OCI-LY1 (cell line): Measurements from ENCODE around the gene C22orf39.

Source experiments
- CTCF ChIP-seq: fragments of 200-600 bp; sonication (generic), shearing (Covaris generic); IDR thresholded peaks from 2 replicates; pipeline ENCODE4 v1.5.1; 2017; ENCODE audit warnings: mild to moderate bottlenecking, antibody characterized with exemption, low read length, moderate library complexity, mixed read lengths
- EZH2 ChIP-seq: fragments of 200-600 bp; sonication (generic), shearing (Covaris generic); IDR thresholded peaks from 2 replicates; pipeline ENCODE4 v1.8.0; 2017; ENCODE audit warnings: borderline replicate concordance, mixed run types, mild to moderate bottlenecking, antibody characterized with exemption, low read length, moderate library complexity, mixed read lengths

- TF ChIP-seq CTCF (no peak), EZH2 (no peak)
Observed at GRCh38 chr22:19476023-19476422, 28.5 kb upstream of the C22orf39 start.
